Neural cell (in vitro differentiated cells): Measurements from ENCODE around the gene PRAC2. TPM values are rescaled to one million over a fixed set of nuclear protein-coding genes. Genes with fewer than 3 reads are reported as not detected.

Source experiments
- H2AFZ ChIP-seq: fragments of 200-600, 300-800 bp; sonication (generic), shearing (Covaris generic); 2 replicates; pipeline ENCODE4 v1.6.0; 2014; ENCODE audit warnings: low read depth, mild to moderate bottlenecking, antibody characterized with exemption, low read length, moderate library complexity
- H3F3A ChIP-seq: fragments of 200-600 bp; shearing (Covaris generic); 2 replicates; pipeline ENCODE4 v1.6.1; 2016; ENCODE audit warnings: mild to moderate bottlenecking, moderate library complexity, mixed read lengths, antibody characterized with exemption, low read length; ENCODE audit not compliant: insufficient read depth, poor library complexity, severe bottlenecking
- H3K27ac ChIP-seq: fragments of 200-600, 300-800 bp; sonication (generic), shearing (Covaris generic); 2 replicates; pipeline ENCODE4 v1.5.1; 2014; ENCODE audit warnings: mild to moderate bottlenecking, low read length, moderate library complexity
- H3K27me3 ChIP-seq: fragments of 300-800, 200-600 bp; sonication (generic), shearing (Covaris generic); 2 replicates; pipeline ENCODE4 v1.6.0; 2014; ENCODE audit warnings: mild to moderate bottlenecking, low read depth, low read length, moderate library complexity; ENCODE audit not compliant: insufficient read depth
- H3K36me3 ChIP-seq: fragments of 300-800, 200-600 bp; sonication (generic), shearing (Covaris generic); 2 replicates; pipeline ENCODE4 v1.5.1; 2014; ENCODE audit warnings: mild to moderate bottlenecking, antibody characterized with exemption, low read length, moderate library complexity; ENCODE audit not compliant: insufficient read depth
- H3K4me2 ChIP-seq: fragments of 300-800, 200-600 bp; sonication (generic), shearing (Covaris generic); 2 replicates; pipeline ENCODE4 v1.6.0; 2014; ENCODE audit warnings: mild to moderate bottlenecking, low read length
- H3K4me3 ChIP-seq: fragments of 300-800, 200-600 bp; sonication (generic), shearing (Covaris generic); 2 replicates; pipeline ENCODE4 v1.5.1; 2014; ENCODE audit warnings: mild to moderate bottlenecking, low read length, moderate library complexity
- H3K79me2 ChIP-seq: fragments of 200-600 bp; shearing (Covaris generic); replicated peaks from 2 replicates; pipeline ENCODE4 v1.6.0; 2014; ENCODE audit warnings: mild to moderate bottlenecking, low read length, moderate library complexity; ENCODE audit not compliant: insufficient read depth
- H3K9ac ChIP-seq: fragments of 300-800, 200-600 bp; sonication (generic), shearing (Covaris generic); 2 replicates; pipeline ENCODE4 v1.6.1; 2016; ENCODE audit warnings: mild to moderate bottlenecking, low read length, mixed read lengths
- H3K9me2 ChIP-seq: fragments of 200-600 bp; shearing (Covaris generic); 2 replicates; pipeline ENCODE4 v1.6.1; 2016; ENCODE audit warnings: mild to moderate bottlenecking, low read length, mixed read lengths; ENCODE audit not compliant: insufficient read depth
- H3K9me3 ChIP-seq: fragments of 200-600, 300-800 bp; sonication (generic), shearing (Covaris generic); 2 replicates; pipeline ENCODE4 v1.6.1; 2016; ENCODE audit warnings: mild to moderate bottlenecking, mixed run types, low read length, moderate library complexity, mixed read lengths
- H4K20me1 ChIP-seq: fragments of 200-600 bp; shearing (Covaris generic); 2 replicates; pipeline ENCODE4 v1.6.1; 2016; ENCODE audit warnings: mild to moderate bottlenecking, mixed run types; ENCODE audit not compliant: insufficient read depth
- EP300 ChIP-seq: fragments of 450-650 bp; conservative IDR thresholded peaks from 2 replicates; pipeline ENCODE4 v1.6.1; 2014; ENCODE audit warnings: antibody characterized with exemption, mild to moderate bottlenecking, moderate library complexity; ENCODE audit not compliant: poor library complexity, severe bottlenecking
- EZH2 ChIP-seq: fragments of 200-600, 300-800 bp; shearing (Covaris generic), sonication (generic); IDR thresholded peaks from 2 replicates; pipeline ENCODE4 v1.6.1; 2014; ENCODE audit warnings: antibody characterized with exemption, low read length, borderline replicate concordance, mild to moderate bottlenecking; ENCODE audit not compliant: insufficient read depth, poor library complexity, severe bottlenecking
- MXI1 ChIP-seq: fragments of 450-650 bp; conservative IDR thresholded peaks from 2 replicates; pipeline ENCODE4 v1.6.1; 2014; ENCODE audit warnings: antibody characterized with exemption, mild to moderate bottlenecking; ENCODE audit not compliant: poor library complexity, severe bottlenecking
- POLR2AphosphoS5 ChIP-seq: IDR thresholded peaks from 2 replicates; pipeline ENCODE4 v1.6.1; 2012
- RAD21 ChIP-seq: fragments of 450-650 bp; conservative IDR thresholded peaks from 2 replicates; pipeline ENCODE4 v1.6.1; 2014; ENCODE audit warnings: antibody characterized with exemption, mild to moderate bottlenecking, moderate library complexity
- SMC3 ChIP-seq: fragments of 450-650 bp; conservative IDR thresholded peaks from 2 replicates; pipeline ENCODE4 v1.6.1; 2014; ENCODE audit warnings: antibody characterized with exemption, mild to moderate bottlenecking, moderate library complexity; ENCODE audit not compliant: poor library complexity
- TAF1 ChIP-seq: IDR thresholded peaks from 2 replicates; pipeline ENCODE4 v1.6.1; 2012; ENCODE audit warnings: low read depth
- polyA plus RNA-seq: library from polyadenylated mRNA; depleted of rRNA; stranded (reverse); fragments of >200 nt; gene quantifications from 2 replicates; pipeline ENCODE4 v1.2.3, GENCODE V29; 2014
- TF ChIP-seq, protein P1 (sequence below): IDR thresholded peaks from 2 replicates; pipeline ENCODE4 v1.6.1; 2012; ENCODE audit warnings: borderline replicate concordance
- TF ChIP-seq, protein P2 (sequence below): fragments of 450-650 bp; IDR thresholded peaks from 2 replicates; pipeline ENCODE4 v1.5.1; 2014; ENCODE audit warnings: antibody characterized with exemption, mild to moderate bottlenecking, moderate library complexity; ENCODE audit not compliant: poor library complexity, severe bottlenecking

The PRAC2 gene
- polyA plus RNA-seq, 1 donor from 2014 or later, result not detected

DNA sequence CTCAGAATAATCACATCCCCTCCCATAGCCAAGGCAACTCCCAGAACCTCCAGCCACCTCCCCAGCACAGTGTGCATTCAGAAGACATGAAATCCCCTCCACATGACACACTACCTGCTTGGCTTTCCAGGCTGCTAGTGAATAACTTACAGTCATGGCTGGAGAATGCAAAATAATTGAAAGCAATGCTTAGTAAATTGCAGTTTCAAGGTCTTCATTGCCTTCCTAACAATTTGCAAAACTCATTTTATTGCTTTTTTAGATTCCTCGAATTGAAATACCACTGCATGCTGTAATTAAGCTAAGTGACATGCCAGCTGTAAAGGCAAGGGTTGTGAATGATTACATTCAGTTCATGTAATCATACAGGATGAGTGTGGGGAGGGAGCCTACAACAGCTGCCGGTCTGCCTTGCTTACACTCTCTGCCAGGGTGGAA is 34.6 kb downstream of the PRAC2 start:
- H3K4me3 ChIP-seq, result no peak overlapping the region
- no peaks in the 10 kb centered on the region for H3K9me3 ChIP-seq
- H3K36me3 ChIP-seq, result no peaks in the 10 kb centered on the region
- no peak overlapping the region for H3K9ac ChIP-seq
- no peaks in the 10 kb centered on the region for H4K20me1 ChIP-seq
- peaks cover 92% of the 10 kb centered on the region for H3K27me3 ChIP-seq
- no peak overlapping the region for H3K4me2 ChIP-seq
- H3K9me2 ChIP-seq, result no peaks in the 10 kb centered on the region
- H3F3A ChIP-seq, result no peaks in the 10 kb centered on the region
- H2AFZ ChIP-seq, result no peak overlapping the region
- H3K79me2 ChIP-seq, result no peaks in the 10 kb centered on the region
- H3K27ac ChIP-seq, result no peak overlapping the region
- no peak for TF ChIP-seq RAD21
- TF ChIP-seq, protein P1, sequence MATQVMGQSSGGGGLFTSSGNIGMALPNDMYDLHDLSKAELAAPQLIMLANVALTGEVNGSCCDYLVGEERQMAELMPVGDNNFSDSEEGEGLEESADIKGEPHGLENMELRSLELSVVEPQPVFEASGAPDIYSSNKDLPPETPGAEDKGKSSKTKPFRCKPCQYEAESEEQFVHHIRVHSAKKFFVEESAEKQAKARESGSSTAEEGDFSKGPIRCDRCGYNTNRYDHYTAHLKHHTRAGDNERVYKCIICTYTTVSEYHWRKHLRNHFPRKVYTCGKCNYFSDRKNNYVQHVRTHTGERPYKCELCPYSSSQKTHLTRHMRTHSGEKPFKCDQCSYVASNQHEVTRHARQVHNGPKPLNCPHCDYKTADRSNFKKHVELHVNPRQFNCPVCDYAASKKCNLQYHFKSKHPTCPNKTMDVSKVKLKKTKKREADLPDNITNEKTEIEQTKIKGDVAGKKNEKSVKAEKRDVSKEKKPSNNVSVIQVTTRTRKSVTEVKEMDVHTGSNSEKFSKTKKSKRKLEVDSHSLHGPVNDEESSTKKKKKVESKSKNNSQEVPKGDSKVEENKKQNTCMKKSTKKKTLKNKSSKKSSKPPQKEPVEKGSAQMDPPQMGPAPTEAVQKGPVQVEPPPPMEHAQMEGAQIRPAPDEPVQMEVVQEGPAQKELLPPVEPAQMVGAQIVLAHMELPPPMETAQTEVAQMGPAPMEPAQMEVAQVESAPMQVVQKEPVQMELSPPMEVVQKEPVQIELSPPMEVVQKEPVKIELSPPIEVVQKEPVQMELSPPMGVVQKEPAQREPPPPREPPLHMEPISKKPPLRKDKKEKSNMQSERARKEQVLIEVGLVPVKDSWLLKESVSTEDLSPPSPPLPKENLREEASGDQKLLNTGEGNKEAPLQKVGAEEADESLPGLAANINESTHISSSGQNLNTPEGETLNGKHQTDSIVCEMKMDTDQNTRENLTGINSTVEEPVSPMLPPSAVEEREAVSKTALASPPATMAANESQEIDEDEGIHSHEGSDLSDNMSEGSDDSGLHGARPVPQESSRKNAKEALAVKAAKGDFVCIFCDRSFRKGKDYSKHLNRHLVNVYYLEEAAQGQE, result no peak
- TF ChIP-seq SMC3, result no peak

DNA sequence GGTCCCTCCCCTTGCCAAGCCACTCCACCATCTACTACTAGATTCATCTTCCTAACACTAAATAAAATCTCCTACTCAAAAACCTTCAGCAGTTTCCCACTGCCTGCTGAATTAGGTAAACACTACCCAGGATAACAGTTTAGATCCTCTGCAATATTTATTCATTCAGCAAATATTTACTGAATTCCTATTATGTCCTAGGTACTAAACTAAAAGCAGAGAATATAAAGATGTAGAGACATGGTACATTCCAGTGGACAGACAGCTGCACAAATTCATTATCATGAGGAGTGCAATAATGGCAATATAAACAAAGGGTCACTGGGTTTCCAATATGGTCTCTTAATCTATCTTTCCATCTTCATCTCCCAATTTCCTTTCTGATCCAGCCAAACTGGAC is 36.3 kb downstream of the PRAC2 start:
- no peaks in the 10 kb centered on the region for H3K9me2 ChIP-seq
- peaks cover 82% of the 10 kb centered on the region for H3K27me3 ChIP-seq
- no peaks in the 10 kb centered on the region for H3F3A ChIP-seq
- H3K4me3 ChIP-seq, result no peak overlapping the region
- H3K27ac ChIP-seq, result no peak overlapping the region
- H2AFZ ChIP-seq, result no peak overlapping the region
- no peaks in the 10 kb centered on the region for H3K79me2 ChIP-seq
- no peaks in the 10 kb centered on the region for H3K36me3 ChIP-seq
- TF ChIP-seq, protein P1, result no peak
- TF ChIP-seq SMC3 (no peak), RAD21 (no peak), EZH2 (no peak), TAF1 (no peak), MXI1 (no peak), POLR2AphosphoS5 (no peak), EP300 (no peak)
- TF ChIP-seq, protein P2, sequence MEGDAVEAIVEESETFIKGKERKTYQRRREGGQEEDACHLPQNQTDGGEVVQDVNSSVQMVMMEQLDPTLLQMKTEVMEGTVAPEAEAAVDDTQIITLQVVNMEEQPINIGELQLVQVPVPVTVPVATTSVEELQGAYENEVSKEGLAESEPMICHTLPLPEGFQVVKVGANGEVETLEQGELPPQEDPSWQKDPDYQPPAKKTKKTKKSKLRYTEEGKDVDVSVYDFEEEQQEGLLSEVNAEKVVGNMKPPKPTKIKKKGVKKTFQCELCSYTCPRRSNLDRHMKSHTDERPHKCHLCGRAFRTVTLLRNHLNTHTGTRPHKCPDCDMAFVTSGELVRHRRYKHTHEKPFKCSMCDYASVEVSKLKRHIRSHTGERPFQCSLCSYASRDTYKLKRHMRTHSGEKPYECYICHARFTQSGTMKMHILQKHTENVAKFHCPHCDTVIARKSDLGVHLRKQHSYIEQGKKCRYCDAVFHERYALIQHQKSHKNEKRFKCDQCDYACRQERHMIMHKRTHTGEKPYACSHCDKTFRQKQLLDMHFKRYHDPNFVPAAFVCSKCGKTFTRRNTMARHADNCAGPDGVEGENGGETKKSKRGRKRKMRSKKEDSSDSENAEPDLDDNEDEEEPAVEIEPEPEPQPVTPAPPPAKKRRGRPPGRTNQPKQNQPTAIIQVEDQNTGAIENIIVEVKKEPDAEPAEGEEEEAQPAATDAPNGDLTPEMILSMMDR, result no peak
- no peaks in the 10 kb centered on the region for H3K9me3 ChIP-seq
- H4K20me1 ChIP-seq, result no peaks in the 10 kb centered on the region
- no peak overlapping the region for H3K4me2 ChIP-seq
- no peak overlapping the region for H3K9ac ChIP-seq
